Common myeloid progenitor, CD34-positive (primary cell): ENCODE data around the gene SLAMF1.
A peak's percentile ranks its signal among the peaks of the same experiment; 100 is the strongest.

ENCODE experiments used
- CTCF ChIA-PET: fragments of 350-600 bp; sonication (Branson Sonifier 250); formaldehyde crosslinking; loops from one replicate; lab custom pipeline; 2021; ENCODE audit warnings: antibody characterized with exemption; lab: Charles Lee
- POLR2A ChIA-PET: fragments of 350-600 bp; sonication (Branson Sonifier 250); formaldehyde crosslinking; loops from one replicate; lab custom pipeline; 2021; ENCODE audit warnings: antibody characterized with exemption; lab: Charles Lee
- DNase-seq, 3 donors: peaks; one replicate each; pipeline versions ENCODE4 v3.0.0 to v3.0.0-alpha.2; 2013
- H3K27ac ChIP-seq, 2 experiments: 1 replicate in 1 of 2; 2 replicates in 1 of 2; pipeline ENCODE4 v1.7.0; 2013; ENCODE audit warnings: inconsistent platforms in 2 of 2, low read length in 2 of 2, mild to moderate bottlenecking in 2 of 2, low read depth in 1 of 2, moderate library complexity in 1 of 2; ENCODE audit not compliant: severe bottlenecking in 2 of 2, insufficient read depth in 1 of 2, poor library complexity in 1 of 2
- H3K27me3 ChIP-seq, 5 experiments: replicated peaks in 2 of 5; 1 replicate in 3 of 5; 2 replicates in 2 of 5; pipeline versions ENCODE4 v1.6.1 to v1.7.0; 2013; ENCODE audit warnings: low read length in 4 of 5, mild to moderate bottlenecking in 2 of 5, moderate library complexity in 2 of 5, inconsistent platforms in 1 of 5; ENCODE audit not compliant: insufficient read depth in 5 of 5, control insufficient read depth in 4 of 5
- H3K36me3 ChIP-seq, 4 experiments: 1 replicate in 2 of 4; 2 replicates in 2 of 4; pipeline versions ENCODE4 v1.6.1 to v1.7.0; 2013; ENCODE audit warnings: low read length in 3 of 4, control low read depth in 1 of 4, mild to moderate bottlenecking in 1 of 4; ENCODE audit not compliant: control insufficient read depth in 4 of 4, insufficient read depth in 4 of 4
- H3K4me1 ChIP-seq, 4 experiments: 1 replicate in 3 of 4; 2 replicates in 1 of 4; pipeline versions ENCODE4 v1.6.1 to v1.7.1; 2013; ENCODE audit warnings: low read length in 3 of 4, mild to moderate bottlenecking in 3 of 4, control low read depth in 1 of 4, inconsistent platforms in 1 of 4, moderate library complexity in 1 of 4; ENCODE audit not compliant: control insufficient read depth in 4 of 4, insufficient read depth in 4 of 4; ENCODE audit errors: control extremely low read depth in 1 of 4
- H3K4me3 ChIP-seq, 7 experiments: 1 replicate in 4 of 7; 2 replicates in 3 of 7; pipeline versions ENCODE4 v1.5.1 to v1.7.0; 2013; ENCODE audit warnings: mild to moderate bottlenecking in 7 of 7, low read length in 6 of 7, moderate library complexity in 6 of 7, inconsistent platforms in 2 of 7, low read depth in 2 of 7, control low read depth in 1 of 7; ENCODE audit not compliant: insufficient read depth in 4 of 7, control insufficient read depth in 1 of 7; ENCODE audit errors: extremely low read depth in 1 of 7
- H3K9me3 ChIP-seq, 5 experiments: 1 replicate in 4 of 5; 2 replicates in 1 of 5; pipeline versions ENCODE4 v1.6.1 to v1.7.1; 2013; ENCODE audit warnings: low read length in 4 of 5, mild to moderate bottlenecking in 2 of 5, inconsistent platforms in 1 of 5, low read depth in 1 of 5, moderate library complexity in 1 of 5; ENCODE audit not compliant: control insufficient read depth in 4 of 5, insufficient read depth in 2 of 5; ENCODE audit errors: control extremely low read depth in 1 of 5
- WGBS: methylation state at CpG from one replicate; pipeline ENCODE4 v1.1.5; 2013; ENCODE audit not compliant: insufficient coverage; 5-methylcytosine and 5-hydroxymethylcytosine counted together

Gene SLAMF1

DNA sequence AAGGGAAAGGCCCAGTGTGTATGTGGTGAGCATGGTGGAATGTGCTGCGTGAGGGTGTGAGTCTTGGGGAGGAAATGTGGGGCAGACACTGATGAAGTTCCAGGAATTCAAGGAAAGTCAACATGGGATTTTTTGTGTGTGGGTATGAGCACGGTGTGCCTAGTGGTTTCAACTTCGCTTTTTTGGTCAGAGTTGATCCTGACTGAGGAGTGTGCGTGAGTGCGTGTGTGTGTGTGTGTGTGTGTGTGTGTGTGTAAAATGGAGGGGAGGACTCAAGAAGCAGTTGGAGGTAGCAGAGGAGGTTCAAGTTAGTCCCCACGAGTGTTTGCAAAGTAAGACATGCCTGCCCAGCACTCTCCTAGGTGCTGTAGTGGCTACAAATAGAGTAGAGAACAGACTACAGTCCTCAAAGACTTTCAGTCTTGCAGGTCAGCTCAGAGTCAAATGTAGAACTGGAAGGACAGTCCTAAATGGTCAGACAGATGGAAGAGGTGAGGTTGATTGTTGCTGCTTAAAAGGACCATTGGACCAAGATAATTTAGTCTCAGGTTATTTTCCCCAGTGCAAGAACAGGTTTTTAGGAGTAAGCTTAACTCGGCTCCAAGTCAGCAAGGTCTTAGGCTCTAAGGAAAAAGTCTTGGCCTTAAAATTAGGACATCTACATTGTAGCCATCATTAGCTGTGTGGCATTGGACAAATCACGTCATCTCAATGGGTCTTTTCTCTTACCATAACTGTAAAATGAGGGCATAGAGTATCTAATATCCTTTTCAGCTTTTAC lies 25.0 kb downstream of the SLAMF1 start:
- Histone ChIP-seq H3K27ac (no peak overlapping the region), H3K36me3 (no peaks in the 10 kb centered on the region), H3K4me3 (no peak overlapping the region), H3K9me3 (peaks cover 0 to 4% (median 0%) of the 10 kb centered on the region in 5 experiments), H3K27me3 (no peaks in the 10 kb centered on the region), H3K4me1 (peaks cover 3 to 19% (median 12%) of the 10 kb centered on the region in 4 experiments)
- peak in 2 of 3 donors; percentile 40 to 47 for DNase-seq
- 35% methylated on average over 4 of the region's 8 CpGs for WGBS
- POLR2A ChIA-PET = no interaction called here
- CTCF ChIA-PET = interaction anchor here (0.8 to 2.5 kb wide), 4 partner anchors 9 to 57 kb away, joined by 3 to 7 read pairs (median 3); no protein-coding TSS in a partner anchor

DNA sequence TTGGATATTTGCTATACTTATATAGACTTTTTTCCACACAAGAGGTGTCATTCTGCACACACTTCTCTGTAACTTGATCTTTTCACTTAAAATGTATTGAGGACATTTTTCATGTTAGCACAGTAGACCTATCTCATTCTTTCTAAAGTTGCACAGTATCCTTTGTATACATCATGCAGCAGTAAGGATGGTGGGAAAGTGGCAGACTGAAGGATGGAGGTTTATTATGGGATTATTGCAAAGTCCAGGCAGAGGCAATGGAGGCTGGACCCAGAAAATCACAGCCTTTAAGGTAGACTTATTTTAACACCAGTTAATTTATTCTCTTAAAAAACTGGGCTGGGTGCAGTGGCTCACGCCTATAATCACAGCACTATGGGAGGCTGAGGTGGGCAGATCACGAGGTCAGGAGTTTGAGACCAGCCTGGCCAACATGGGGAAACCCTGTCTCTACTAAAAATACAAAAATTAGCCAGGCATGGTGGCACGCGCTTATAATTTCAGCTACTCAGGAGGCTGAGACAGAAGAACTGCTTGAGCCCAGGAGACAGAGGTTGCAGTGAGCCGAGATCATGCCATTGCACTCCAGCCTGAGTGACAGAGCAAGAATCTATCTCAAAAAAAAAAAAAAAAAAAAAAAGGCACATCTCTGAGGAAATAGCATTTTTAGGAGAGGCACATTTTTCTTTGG lies 25.8 kb downstream of the SLAMF1 start:
- Histone ChIP-seq H3K4me1 (peaks cover 3 to 13% (median 9%) of the 10 kb centered on the region in 4 experiments), H3K27ac (no peak overlapping the region), H3K4me3 (no peak overlapping the region), H3K27me3 (no peaks in the 10 kb centered on the region), H3K36me3 (no peaks in the 10 kb centered on the region), H3K9me3 (peaks cover 0 to 4% (median 0%) of the 10 kb centered on the region in 5 experiments)
- DNase-seq = no peak
- POLR2A ChIA-PET = no interaction called here
- 74% methylated on average over 4 of the region's 5 CpGs for WGBS
- CTCF ChIA-PET = interaction anchor here (1.0 kb wide), 1 partner anchor 54 kb away, joined by 3 read pairs; no protein-coding TSS in a partner anchor

- H3K9me3 ChIP-seq = peaks cover 0 to 4% (median 0%) of the 10 kb centered on the region in 5 experiments
- no peaks in the 10 kb centered on the region for H3K27me3 ChIP-seq
- H3K27ac ChIP-seq = no peak overlapping the region
- H3K4me1 ChIP-seq = peaks cover 0 to 6% (median 3%) of the 10 kb centered on the region in 4 experiments
- CTCF ChIA-PET = interaction anchor here (1.0 to 2.6 kb wide), 9 partner anchors 9 to 268 kb away, joined by 3 to 11 read pairs (median 4); partner anchors contain the start of gene SLAMF1
- 100% methylated on average over 3 of the region's 4 CpGs for whole genome bisulfite sequencing
- DNase-seq = no peak
- POLR2A ChIA-PET = interaction anchor here (0.5 kb wide), 1 partner anchor 15 kb away, joined by 3 read pairs; no protein-coding TSS in a partner anchor
- no peak overlapping the region for H3K4me3 ChIP-seq
- H3K36me3 ChIP-seq = no peaks in the 10 kb centered on the region
Measured at GRCh38 chr1:160619742-160620277, 27.0 kb downstream of the SLAMF1 start.

- H3K9me3 ChIP-seq = peaks cover 0 to 4% (median 0%) of the 10 kb centered on the region in 5 experiments
- no peak overlapping the region for H3K27ac ChIP-seq
- H3K4me1 ChIP-seq = peaks cover 0 to 12% (median 4%) of the 10 kb centered on the region in 4 experiments
- H3K27me3 ChIP-seq = no peaks in the 10 kb centered on the region
- peak in 2 of 3 donors; percentile 40 to 46 for DNase-seq
- CTCF ChIA-PET = interaction anchor here (0.6 to 2.6 kb wide), 10 partner anchors 10 to 372 kb away, joined by 3 to 12 read pairs (median 4); partner anchors contain the start of gene SLAMF1
- H3K36me3 ChIP-seq = no peaks in the 10 kb centered on the region
- no peak overlapping the region for H3K4me3 ChIP-seq
- 98% methylated on average over 3 of the region's 3 CpGs for WGBS
- POLR2A ChIA-PET = no interaction called here
Measured at GRCh38 chr1:160618763-160619274, 28.0 kb downstream of the SLAMF1 start.

DNA sequence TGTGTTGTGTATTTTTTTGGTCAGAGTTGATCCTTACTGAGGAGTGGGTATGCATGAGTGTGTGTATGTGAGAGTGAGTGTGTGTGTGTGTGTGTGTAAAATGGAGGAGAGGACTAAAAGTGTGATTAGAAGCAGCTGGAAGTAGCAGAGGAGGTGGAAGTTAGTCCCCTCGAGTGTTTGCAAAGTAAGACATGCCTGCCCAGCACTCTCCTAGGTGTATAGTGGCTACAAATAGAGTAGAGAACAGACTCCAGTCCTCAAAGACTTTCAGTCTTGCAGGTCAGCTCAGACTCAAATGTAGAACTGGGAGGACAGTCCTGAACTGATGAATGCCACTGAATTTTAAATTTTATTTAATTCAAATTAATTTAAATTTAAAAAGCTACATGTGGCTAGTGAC lies 28.5 kb downstream of the SLAMF1 start:
- Histone ChIP-seq H3K9me3 (peaks cover 0 to 4% (median 0%) of the 10 kb centered on the region in 5 experiments), H3K27ac (no peak overlapping the region), H3K4me1 (peaks cover 0 to 12% (median 4%) of the 10 kb centered on the region in 4 experiments), H3K27me3 (no peaks in the 10 kb centered on the region), H3K36me3 (no peaks in the 10 kb centered on the region), H3K4me3 (no peak overlapping the region)
- no peak for DNase-seq
- CTCF ChIA-PET = interaction anchor here (0.6 to 2.6 kb wide), 9 partner anchors 9 to 372 kb away, joined by 3 to 12 read pairs (median 5); partner anchors contain the start of gene SLAMF1
- POLR2A ChIA-PET = no interaction called here
- no CpG with 5 or more reads among the region's 1 CpG for WGBS

DNA sequence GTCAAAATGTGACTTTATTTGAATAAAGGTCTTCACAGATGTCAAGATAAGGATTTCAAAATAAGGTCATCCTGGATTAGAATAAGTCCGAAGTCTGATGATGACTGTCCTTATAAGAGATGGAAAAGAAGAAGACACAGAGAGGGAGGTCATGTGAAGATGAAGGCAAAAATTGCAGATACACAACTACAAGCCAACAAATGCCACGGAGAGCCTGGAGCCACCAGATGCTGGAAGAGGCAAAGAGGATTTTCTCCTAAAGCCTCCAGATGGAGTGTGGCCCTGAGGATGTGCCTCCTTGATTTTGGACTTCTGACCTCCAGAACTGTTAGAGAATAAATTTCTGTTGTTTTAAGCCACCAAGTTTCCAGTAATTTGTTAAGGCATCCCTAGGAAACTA lies 31.2 kb downstream of the SLAMF1 start:
- Histone ChIP-seq H3K27ac (no peak overlapping the region), H3K36me3 (no peaks in the 10 kb centered on the region), H3K4me3 (no peak overlapping the region), H3K27me3 (no peaks in the 10 kb centered on the region), H3K4me1 (peaks cover 2 to 6% (median 2%) of the 10 kb centered on the region in 4 experiments), H3K9me3 (peaks cover 0 to 4% (median 0%) of the 10 kb centered on the region in 5 experiments)
- no peak for DNase-seq
- WGBS = no CpG with 5 or more reads among the region's 2 CpGs
- ChIA-PET CTCF (no interaction called here), POLR2A (no interaction called here)
